Upper lobe of right lung (tissue), 1 donor: Measurements from ENCODE around the gene PFKFB4. TPM values are rescaled to one million over a fixed set of nuclear protein-coding genes. Genes with fewer than 3 reads are reported as not detected.

Source experiments
- ATAC-seq: fragments of 200-7000 bp; cut with Tn5 transposase; one replicate; pipeline ENCODE4 v1.9.1; 2020; ENCODE audit warnings: mild to moderate bottlenecking, moderate library complexity
- DNase-seq: peaks from one replicate; pipeline ENCODE4 v3.0.0-alpha.2; 2020
- H3K27ac ChIP-seq: fragments of 200-600 bp; one replicate; pipeline ENCODE4 v1.8.0; 2022
- H3K27me3 ChIP-seq: fragments of 200-600 bp; one replicate; pipeline ENCODE4 v1.8.0; 2022; ENCODE audit warnings: mild to moderate bottlenecking
- H3K36me3 ChIP-seq: fragments of 200-600 bp; one replicate; pipeline ENCODE4 v1.8.0; 2022
- H3K4me1 ChIP-seq: fragments of 200-600 bp; one replicate; pipeline ENCODE4 v1.8.0; 2022
- H3K4me3 ChIP-seq: fragments of 200-600 bp; one replicate; pipeline ENCODE4 v1.8.0; 2022; ENCODE audit warnings: mild to moderate bottlenecking
- H3K9me3 ChIP-seq: fragments of 200-600 bp; one replicate; pipeline ENCODE4 v1.8.0; 2022
- CTCF ChIP-seq: fragments of 200-600 bp; IDR thresholded peaks from one replicate; pipeline ENCODE4 v1.8.0; 2022; ENCODE audit warnings: antibody characterized with exemption
- intact Hi-C: fragments of 100-400 bp; cut with DNase I; formaldehyde crosslinking; loops from one replicate; pipeline ENCODE4 v1.11.0; 2022
- total RNA-seq: library from RNA; stranded (reverse); fragmentation: NEBNext Ultra II Directional; extraction: Animal tissue kit (Norgen Biotek cat#: 25700); gene quantifications from one replicate; pipeline ENCODE4 v1.2.1, GENCODE V29; 2021
- donor health status: DM: no; HTN: yes; CAD: no; lungs with severe emphysema.

Gene PFKFB4
- total RNA-seq, 1 donor from 2014 or later = 11.0 TPM

GRCh38 chr3:48514431-48515227 is 42.0 kb downstream of the PFKFB4 start:
- Histone ChIP-seq H3K27ac (no peak overlapping the region), H3K27me3 (no peaks in the 10 kb centered on the region), H3K4me1 (no peaks in the 10 kb centered on the region), H3K9me3 (no peaks in the 10 kb centered on the region), H3K4me3 (no peak overlapping the region), H3K36me3 (no peaks in the 10 kb centered on the region)
- intact Hi-C loops = no loop called here
- DNase-seq = no peak
- TF ChIP-seq CTCF = no peak
- ATAC-seq = no peak

DNA sequence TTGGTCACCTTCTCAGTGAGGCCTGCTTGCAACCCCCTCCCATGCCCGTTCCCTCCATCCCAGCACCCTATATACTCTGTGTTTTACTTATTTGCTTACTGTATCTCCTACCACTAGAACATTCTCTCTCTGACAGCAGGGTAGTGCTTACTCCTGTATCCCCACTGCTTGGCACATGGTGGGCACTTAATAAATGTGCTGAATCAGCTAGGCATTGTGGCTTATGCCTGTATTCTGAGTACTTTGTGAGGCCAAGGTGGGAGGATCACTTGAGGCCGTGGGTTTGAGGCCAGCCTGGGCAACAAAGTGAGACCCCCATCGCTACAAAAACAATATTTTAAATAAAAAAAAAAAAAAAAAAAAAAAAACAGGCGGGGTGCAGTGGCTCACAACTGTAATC is 45.1 kb downstream of the PFKFB4 start:
- intact Hi-C loops = no loop called here
- no peak for TF ChIP-seq CTCF
- no peak for ATAC-seq
- no peak for DNase-seq
- no peaks in the 10 kb centered on the region for H3K9me3 ChIP-seq
- no peaks in the 10 kb centered on the region for H3K36me3 ChIP-seq
- H3K4me3 ChIP-seq = no peak overlapping the region
- H3K27me3 ChIP-seq = no peaks in the 10 kb centered on the region
- H3K4me1 ChIP-seq = peaks cover 7% of the 10 kb centered on the region
- H3K27ac ChIP-seq = no peak overlapping the region

DNA sequence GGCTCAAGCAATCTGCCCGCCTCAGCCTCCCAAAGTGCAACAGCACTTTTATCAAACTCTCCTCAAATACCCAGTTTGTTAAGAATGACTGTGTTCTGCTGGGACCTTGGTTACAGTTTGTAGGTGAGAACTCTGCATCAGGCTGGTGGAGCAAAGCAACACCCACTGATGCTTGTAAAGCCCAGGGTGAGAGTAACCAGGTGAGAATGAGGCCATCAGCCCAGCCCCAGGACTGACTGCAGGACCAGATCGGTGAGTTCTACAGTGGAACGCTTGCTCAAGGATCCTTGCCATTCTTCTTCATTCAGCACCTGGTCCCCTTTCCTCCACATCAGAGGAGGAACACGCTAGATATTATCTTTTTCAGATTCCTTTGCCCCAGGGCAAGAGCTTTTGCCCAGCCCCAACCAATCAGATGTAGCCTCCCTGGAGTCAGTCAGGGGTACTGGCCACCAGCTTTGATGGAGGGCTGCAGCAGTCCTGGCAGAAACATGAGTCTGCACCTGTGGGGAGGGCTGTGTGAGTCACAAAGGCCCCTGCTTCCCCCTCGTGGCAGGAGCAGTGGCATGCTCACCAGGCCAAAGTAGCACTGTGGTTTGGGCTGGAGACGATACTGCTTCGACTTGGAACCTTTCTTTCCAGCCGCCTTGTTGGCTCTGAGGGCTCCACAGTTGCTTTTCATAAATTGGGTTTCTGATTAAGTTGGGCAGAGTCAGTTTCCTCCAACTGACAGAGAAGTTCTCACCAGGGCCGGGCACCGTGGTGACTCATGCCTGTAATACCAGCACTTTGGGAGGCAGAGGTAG is 49.1 kb downstream of the PFKFB4 start:
- Histone ChIP-seq H3K4me3 (no peak overlapping the region), H3K27ac (no peak overlapping the region), H3K36me3 (no peaks in the 10 kb centered on the region), H3K4me1 (peaks cover 18% of the 10 kb centered on the region), H3K9me3 (no peaks in the 10 kb centered on the region), H3K27me3 (no peaks in the 10 kb centered on the region)
- intact Hi-C loops = no loop called here
- peak; percentile 77 for DNase-seq
- peak; percentile 66 for ATAC-seq
- peak; percentile 49 for TF ChIP-seq CTCF

GRCh38 chr3:48505968-48506504 is 50.6 kb downstream of the PFKFB4 start:
- H3K4me3 ChIP-seq = no peak overlapping the region
- no peaks in the 10 kb centered on the region for H3K36me3 ChIP-seq
- H3K9me3 ChIP-seq = no peaks in the 10 kb centered on the region
- DNase-seq = no peak
- no peaks in the 10 kb centered on the region for H3K27me3 ChIP-seq
- intact Hi-C loops = no loop called here
- H3K4me1 ChIP-seq = peaks cover 21% of the 10 kb centered on the region
- no peak for TF ChIP-seq CTCF
- no peak overlapping the region for H3K27ac ChIP-seq
- no peak for ATAC-seq

- intact Hi-C loops = no loop called here
- no peaks in the 10 kb centered on the region for H3K9me3 ChIP-seq
- peaks cover 21% of the 10 kb centered on the region for H3K4me1 ChIP-seq
- no peaks in the 10 kb centered on the region for H3K27me3 ChIP-seq
- ATAC-seq = no peak
- H3K4me3 ChIP-seq = no peak overlapping the region
- no peak for DNase-seq
- H3K36me3 ChIP-seq = no peaks in the 10 kb centered on the region
- no peak for TF ChIP-seq CTCF
- peak overlapping the region; percentile 91 for H3K27ac ChIP-seq
Measured at GRCh38 chr3:48505146-48505545, 51.5 kb downstream of the PFKFB4 start.
